ENCODE results near the gene ZWILCH.

The ZWILCH gene

DNA sequence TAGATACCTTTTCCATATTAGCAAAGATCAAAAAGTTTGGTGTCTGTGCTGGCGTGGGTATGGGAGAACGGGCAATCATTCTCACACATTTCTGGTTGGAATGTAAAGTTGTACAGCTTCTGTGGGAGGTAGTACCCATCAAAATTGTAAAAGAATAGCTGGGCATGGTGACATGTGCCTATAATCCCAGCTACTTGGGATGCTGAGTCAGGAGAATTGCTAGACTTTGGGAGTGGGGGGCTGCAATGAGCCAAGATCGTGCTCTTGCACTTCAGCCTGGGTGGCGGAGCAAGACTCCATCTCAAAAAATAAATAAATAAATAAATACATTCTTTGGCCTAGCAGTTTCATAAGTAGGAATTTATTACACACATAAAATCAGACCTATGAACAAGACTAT lies 37.8 kb downstream of the ZWILCH start:
- Histone ChIP-seq H2AFZ (ENCODE audit: low read length) (no peak overlapping the region), H3K27me3 (ENCODE audit: insufficient read depth, low read length) (no peaks in the 10 kb centered on the region), H3K36me3 (ENCODE audit: insufficient read depth, low read length) (peaks cover 50% of the 10 kb centered on the region), H3K9me2 (ENCODE audit: low read depth, low read length) (no peaks in the 10 kb centered on the region), H3K4me1 (ENCODE audit: insufficient read depth, low read length, severe bottlenecking) (peaks cover 4% of the 10 kb centered on the region), H3K9me3 (ENCODE audit: low read length) (no peaks in the 10 kb centered on the region), H3K27ac (ENCODE audit: low read depth, low read length, poor library complexity, severe bottlenecking) (no peak overlapping the region), H4K20me1 (ENCODE audit: insufficient read depth, low read length) (no peaks in the 10 kb centered on the region), H3K4me2 (ENCODE audit: low read length) (no peak overlapping the region), H3K4me3 (ENCODE audit: low read depth, low read length, poor library complexity, severe bottlenecking) (no peak overlapping the region), H3K9ac (ENCODE audit: low read length) (no peak overlapping the region), H3F3A (ENCODE audit: insufficient read depth, low read length) (no peaks in the 10 kb centered on the region), H3K79me2 (ENCODE audit: insufficient read depth, low read length) (no peaks in the 10 kb centered on the region)
- no peak for TF ChIP-seq EZH2 (IDR thresholded peaks at IDR 0.05; ENCODE audit: borderline replicate concordance, low read length)

- peaks cover 4% of the 10 kb centered on the region for H3K4me1 ChIP-seq (ENCODE audit: insufficient read depth, low read length, severe bottlenecking)
- peaks cover 45% of the 10 kb centered on the region for H3K36me3 ChIP-seq (ENCODE audit: insufficient read depth, low read length)
Measured at GRCh38 chr15:66545255-66545654, 40.1 kb downstream of the ZWILCH start.

GRCh38 chr15:66555685-66556084 lies 50.6 kb downstream of the ZWILCH start:
- Histone ChIP-seq H3K27ac (ENCODE audit: low read depth, low read length, poor library complexity, severe bottlenecking) (no peak overlapping the region), H3K79me2 (ENCODE audit: insufficient read depth, low read length) (no peaks in the 10 kb centered on the region), H4K20me1 (ENCODE audit: insufficient read depth, low read length) (no peaks in the 10 kb centered on the region), H2AFZ (ENCODE audit: low read length) (no peak overlapping the region), H3K27me3 (ENCODE audit: insufficient read depth, low read length) (no peaks in the 10 kb centered on the region), H3K4me1 (ENCODE audit: insufficient read depth, low read length, severe bottlenecking) (no peaks in the 10 kb centered on the region), H3K9me2 (ENCODE audit: low read depth, low read length) (no peaks in the 10 kb centered on the region), H3F3A (ENCODE audit: insufficient read depth, low read length) (no peaks in the 10 kb centered on the region), H3K9ac (ENCODE audit: low read length) (no peak overlapping the region), H3K4me3 (ENCODE audit: low read depth, low read length, poor library complexity, severe bottlenecking) (no peak overlapping the region), H3K4me2 (ENCODE audit: low read length) (no peak overlapping the region), H3K36me3 (ENCODE audit: insufficient read depth, low read length) (0 out of 2 replicates have a peak, but pooled peaks cover 12% of the 10 kb centered on the region), H3K9me3 (ENCODE audit: low read length) (peaks cover 4% of the 10 kb centered on the region; the same call in 1 of the 2 replicates)
- TF ChIP-seq EZH2 (IDR thresholded peaks at IDR 0.05; ENCODE audit: borderline replicate concordance, low read length): no peak
- TF ChIP-seq, protein P1, sequence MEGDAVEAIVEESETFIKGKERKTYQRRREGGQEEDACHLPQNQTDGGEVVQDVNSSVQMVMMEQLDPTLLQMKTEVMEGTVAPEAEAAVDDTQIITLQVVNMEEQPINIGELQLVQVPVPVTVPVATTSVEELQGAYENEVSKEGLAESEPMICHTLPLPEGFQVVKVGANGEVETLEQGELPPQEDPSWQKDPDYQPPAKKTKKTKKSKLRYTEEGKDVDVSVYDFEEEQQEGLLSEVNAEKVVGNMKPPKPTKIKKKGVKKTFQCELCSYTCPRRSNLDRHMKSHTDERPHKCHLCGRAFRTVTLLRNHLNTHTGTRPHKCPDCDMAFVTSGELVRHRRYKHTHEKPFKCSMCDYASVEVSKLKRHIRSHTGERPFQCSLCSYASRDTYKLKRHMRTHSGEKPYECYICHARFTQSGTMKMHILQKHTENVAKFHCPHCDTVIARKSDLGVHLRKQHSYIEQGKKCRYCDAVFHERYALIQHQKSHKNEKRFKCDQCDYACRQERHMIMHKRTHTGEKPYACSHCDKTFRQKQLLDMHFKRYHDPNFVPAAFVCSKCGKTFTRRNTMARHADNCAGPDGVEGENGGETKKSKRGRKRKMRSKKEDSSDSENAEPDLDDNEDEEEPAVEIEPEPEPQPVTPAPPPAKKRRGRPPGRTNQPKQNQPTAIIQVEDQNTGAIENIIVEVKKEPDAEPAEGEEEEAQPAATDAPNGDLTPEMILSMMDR (IDR thresholded peaks at IDR 0.05; ENCODE audit: low read length): no peak

More at GRCh38 chr15:66545255-66545654, 40.1 kb downstream of the ZWILCH start:
- no peak for TF ChIP-seq EZH2 (IDR thresholded peaks at IDR 0.05; ENCODE audit: borderline replicate concordance, low read length)
- TF ChIP-seq, protein P1 (IDR thresholded peaks at IDR 0.05; ENCODE audit: low read length): no peak
- no peaks in the 10 kb centered on the region for H3F3A ChIP-seq (ENCODE audit: insufficient read depth, low read length)
- no peak overlapping the region for H3K27ac ChIP-seq (ENCODE audit: low read depth, low read length, poor library complexity, severe bottlenecking)
- H3K9me3 ChIP-seq (ENCODE audit: low read length): no peaks in the 10 kb centered on the region
- no peak overlapping the region for H2AFZ ChIP-seq (ENCODE audit: low read length)
- no peak overlapping the region for H3K4me3 ChIP-seq (ENCODE audit: low read depth, low read length, poor library complexity, severe bottlenecking)
- H3K9me2 ChIP-seq (ENCODE audit: low read depth, low read length): no peaks in the 10 kb centered on the region
- H3K4me2 ChIP-seq (ENCODE audit: low read length): no peak overlapping the region
- H3K79me2 ChIP-seq (ENCODE audit: insufficient read depth, low read length): no peaks in the 10 kb centered on the region
- no peak overlapping the region for H3K9ac ChIP-seq (ENCODE audit: low read length)
- H4K20me1 ChIP-seq (ENCODE audit: insufficient read depth, low read length): no peaks in the 10 kb centered on the region
- H3K27me3 ChIP-seq (ENCODE audit: insufficient read depth, low read length): no peaks in the 10 kb centered on the region

DNA sequence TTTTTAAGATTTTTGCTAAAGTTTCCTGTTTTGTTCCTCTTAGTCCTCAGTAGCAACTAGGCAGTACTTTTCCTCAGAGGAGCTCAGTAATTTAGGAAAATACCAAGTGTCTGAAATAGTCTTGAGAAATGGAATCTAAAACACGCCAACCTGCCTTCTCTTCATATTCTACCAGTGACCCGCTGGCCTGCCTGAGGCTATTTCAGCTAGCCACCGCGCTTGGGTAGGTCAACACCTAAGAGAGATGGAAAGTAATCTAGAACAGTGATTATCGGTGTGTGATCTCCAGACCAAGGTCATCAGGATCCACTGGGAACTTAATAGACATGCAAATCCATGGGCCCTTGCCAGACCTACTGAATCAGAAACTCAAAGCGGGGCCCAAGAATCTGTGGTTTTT lies 53.1 kb downstream of the ZWILCH start:
- H2AFZ ChIP-seq (ENCODE audit: low read length): no peak overlapping the region
- H3K4me3 ChIP-seq (ENCODE audit: low read depth, low read length, poor library complexity, severe bottlenecking): no peak overlapping the region
- no peak overlapping the region for H3K27ac ChIP-seq (ENCODE audit: low read depth, low read length, poor library complexity, severe bottlenecking)
- no peaks in the 10 kb centered on the region for H4K20me1 ChIP-seq (ENCODE audit: insufficient read depth, low read length)
- no peaks in the 10 kb centered on the region for H3K79me2 ChIP-seq (ENCODE audit: insufficient read depth, low read length)
- no peak overlapping the region for H3K9ac ChIP-seq (ENCODE audit: low read length)
- no peaks in the 10 kb centered on the region for H3K4me1 ChIP-seq (ENCODE audit: insufficient read depth, low read length, severe bottlenecking)
- no peak overlapping the region for H3K4me2 ChIP-seq (ENCODE audit: low read length)
- H3K27me3 ChIP-seq (ENCODE audit: insufficient read depth, low read length): no peaks in the 10 kb centered on the region
- peaks cover 4% of the 10 kb centered on the region; the same call in 1 of the 2 replicates for H3K9me3 ChIP-seq (ENCODE audit: low read length)
- no peaks in the 10 kb centered on the region for H3K9me2 ChIP-seq (ENCODE audit: low read depth, low read length)
- 0 out of 2 replicates have a peak, but pooled peaks cover 3% of the 10 kb centered on the region for H3K36me3 ChIP-seq (ENCODE audit: insufficient read depth, low read length)
- H3F3A ChIP-seq (ENCODE audit: insufficient read depth, low read length): no peaks in the 10 kb centered on the region
- no peak for TF ChIP-seq EZH2 (IDR thresholded peaks at IDR 0.05; ENCODE audit: borderline replicate concordance, low read length)
- TF ChIP-seq, protein P1 (IDR thresholded peaks at IDR 0.05; ENCODE audit: low read length): no peak

Measured in OCI-LY1 (cell line).